PFSK-1 (cell line): ENCODE measurements around the gene NOBOX.

Source experiments
- POLR2AphosphoS5 ChIP-seq: IDR thresholded peaks from 2 replicates; pipeline ENCODE4 v1.6.1; 2012; ENCODE audit warnings: low read depth, mild to moderate bottlenecking, control low read depth, low read length, moderate library complexity
- REST ChIP-seq, 2 experiments: IDR thresholded peaks; 2 replicates each; pipeline versions ENCODE4 v1.6.1 to v1.8.0; 2011 to 2012; ENCODE audit warnings: low read depth in 2 of 2, low read length in 2 of 2, control low read depth in 1 of 2, inconsistent platforms in 1 of 2, mild to moderate bottlenecking in 1 of 2, moderate library complexity in 1 of 2; ENCODE audit not compliant: insufficient read depth in 1 of 2
- TAF1 ChIP-seq: IDR thresholded peaks from 2 replicates; pipeline ENCODE4 v1.6.1; 2012; ENCODE audit warnings: low read length, control low read depth, borderline replicate concordance; ENCODE audit not compliant: insufficient read depth

DNA sequence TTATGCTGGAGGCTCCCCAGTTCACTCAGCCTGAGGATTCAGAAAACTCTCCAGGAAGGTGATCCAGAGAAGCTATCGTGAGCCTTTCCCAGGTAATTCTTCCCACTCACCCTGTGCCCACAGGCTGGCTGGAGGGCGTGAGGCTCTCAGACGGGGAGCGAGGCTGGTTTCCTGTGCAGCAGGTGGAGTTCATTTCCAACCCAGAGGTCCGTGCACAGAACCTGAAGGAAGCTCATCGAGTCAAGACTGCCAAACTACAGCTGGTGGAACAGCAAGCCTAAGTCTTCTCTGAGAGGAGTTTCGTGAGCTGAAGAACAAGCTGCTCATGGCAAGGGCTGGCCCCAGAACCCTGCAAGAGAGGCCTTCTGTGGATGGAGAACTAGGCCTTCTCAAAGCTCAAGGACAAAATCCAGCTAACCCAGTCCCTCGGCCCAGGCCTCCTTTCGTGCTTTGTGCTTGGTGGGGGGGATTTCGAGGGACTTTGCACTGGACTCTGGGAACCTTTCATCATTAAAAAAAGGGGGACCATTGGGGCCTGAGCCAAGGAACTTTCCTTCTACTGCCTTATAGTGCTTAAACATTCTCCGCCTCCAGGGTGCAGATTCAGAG lies 23.6 kb downstream of the NOBOX start:
- no peak for TF ChIP-seq REST (IDR thresholded peaks at IDR 0.05; ENCODE audit: insufficient read depth in 1 of 2, low read depth in 2 of 2, low read length in 2 of 2)
- TF ChIP-seq POLR2AphosphoS5, result no peak
- TF ChIP-seq TAF1, result no peak
